Mesendoderm (in vitro differentiated cells): ENCODE data around the gene FEM1A.
"Not testable (repeated sequence)": the region's sequence is repeated elsewhere in the genome, so short reads cannot be mapped to it uniquely, and the experiment has no call there.

ENCODE experiments used
- DNase-seq: peaks from one replicate; pipeline ENCODE4 v3.0.0; 2013
- H2AK5ac ChIP-seq: 2 replicates; pipeline ENCODE4 v1.6.1; 2013; ENCODE audit warnings: low read length, inconsistent platforms
- H2BK120ac ChIP-seq: 2 replicates; pipeline ENCODE4 v1.6.1; 2013; ENCODE audit warnings: low read depth, mild to moderate bottlenecking, low read length, moderate library complexity, mixed read lengths
- H2BK15ac ChIP-seq: replicated peaks from 2 replicates; pipeline ENCODE4 v1.6.1; 2013; ENCODE audit warnings: low read depth, mild to moderate bottlenecking, moderate library complexity
- H2BK5ac ChIP-seq: 2 replicates; pipeline ENCODE4 v1.6.1; 2013; ENCODE audit warnings: low read length, inconsistent platforms
- H3K18ac ChIP-seq: 2 replicates; pipeline ENCODE4 v1.6.1; 2013; ENCODE audit warnings: mild to moderate bottlenecking, low read length, mixed read lengths
- H3K23ac ChIP-seq: one replicate; pipeline ENCODE4 v1.6.1; 2013; ENCODE audit warnings: low read length
- H3K27ac ChIP-seq: 2 replicates; pipeline ENCODE4 v1.5.1; 2013; ENCODE audit warnings: low read depth, mild to moderate bottlenecking, inconsistent platforms, low read length, moderate library complexity
- H3K27me3 ChIP-seq: 2 replicates; pipeline ENCODE4 v1.6.1; 2013; ENCODE audit warnings: low read length, control low read depth, mild to moderate bottlenecking, inconsistent platforms; ENCODE audit not compliant: insufficient read depth, poor library complexity
- H3K36me3 ChIP-seq: 2 replicates; pipeline ENCODE4 v1.6.1; 2013; ENCODE audit warnings: low read length, inconsistent platforms; ENCODE audit not compliant: control insufficient read depth, insufficient read depth
- H3K4ac ChIP-seq: one replicate; pipeline ENCODE4 v1.6.1; 2013; ENCODE audit warnings: low read depth, mild to moderate bottlenecking, low read length, moderate library complexity
- H3K4me1 ChIP-seq: 2 replicates; pipeline ENCODE4 v1.6.1; 2013; ENCODE audit warnings: low read depth, low read length, inconsistent platforms; ENCODE audit not compliant: control insufficient read depth
- H3K4me2 ChIP-seq: 2 replicates; pipeline ENCODE4 v1.6.1; 2013; ENCODE audit warnings: low read length
- H3K4me3 ChIP-seq: 2 replicates; pipeline ENCODE4 v1.5.1; 2013; ENCODE audit warnings: mild to moderate bottlenecking, low read length
- H3K56ac ChIP-seq: one replicate; pipeline ENCODE4 v1.6.1; 2013; ENCODE audit warnings: low read length
- H3K79me1 ChIP-seq: 2 replicates; pipeline ENCODE4 v1.6.1; 2013; ENCODE audit warnings: low read length, inconsistent platforms
- H3K79me2 ChIP-seq: 2 replicates; pipeline ENCODE4 v1.6.1; 2013; ENCODE audit warnings: mild to moderate bottlenecking, low read length; ENCODE audit not compliant: control insufficient read depth, insufficient read depth
- H3K9ac ChIP-seq: 2 replicates; pipeline ENCODE4 v1.6.1; 2013; ENCODE audit warnings: low read length, inconsistent platforms
- H4K5ac ChIP-seq: one replicate; pipeline ENCODE4 v1.6.1; 2013; ENCODE audit warnings: low read length
- H4K8ac ChIP-seq: one replicate; pipeline ENCODE4 v1.6.1; 2013; ENCODE audit warnings: low read depth, mild to moderate bottlenecking, control low read depth, low read length, moderate library complexity
- WGBS: extraction: QIAGEN DNeasy Blood & Tissue Kit; methylation state at CpG from one replicate; pipeline ENCODE4 v1.1.7; 2013; ENCODE audit warnings: low lambda C conversion rate, missing lambda C conversion rate; ENCODE audit not compliant: insufficient coverage; ENCODE audit errors: extremely low coverage; 5-methylcytosine and 5-hydroxymethylcytosine counted together

Gene FEM1A

GRCh38 chr19:4816950-4817278 is 25.4 kb downstream of the FEM1A start:
- Histone ChIP-seq H2BK5ac (no peak overlapping the region), H3K79me1 (no peaks in the 10 kb centered on the region), H2BK120ac (no peak overlapping the region), H4K8ac (no peak overlapping the region), H3K79me2 (no peaks in the 10 kb centered on the region), H3K27ac (no peak overlapping the region), H3K56ac (no peak overlapping the region), H3K4me1 (no peaks in the 10 kb centered on the region), H4K5ac (no peak overlapping the region), H2BK15ac (no peak overlapping the region), H3K18ac (no peak overlapping the region), H3K9ac (no peak overlapping the region), H3K4me3 (no peak overlapping the region), H3K4me2 (no peak overlapping the region), H3K23ac (no peak overlapping the region), H3K36me3 (no peaks in the 10 kb centered on the region), H2AK5ac (no peak overlapping the region), H3K4ac (no peak overlapping the region), H3K27me3 (no peaks in the 10 kb centered on the region)
- DNase-seq = no peak
- WGBS = no CpG with 5 or more reads among the region's 16 CpGs

GRCh38 chr19:4817467-4818277 is 26.1 kb downstream of the FEM1A start:
- Histone ChIP-seq H3K27me3 (no peaks in the 10 kb centered on the region), H2BK5ac (no peak overlapping the region), H2AK5ac (no peak overlapping the region), H4K5ac (no peak overlapping the region), H3K27ac (no peak overlapping the region), H3K79me1 (no peaks in the 10 kb centered on the region), H3K79me2 (no peaks in the 10 kb centered on the region), H3K4me1 (no peaks in the 10 kb centered on the region), H3K36me3 (no peaks in the 10 kb centered on the region), H3K18ac (no peak overlapping the region), H3K4ac (no peak overlapping the region), H3K4me2 (no peak overlapping the region), H3K23ac (no peak overlapping the region), H3K9ac (no peak overlapping the region), H2BK120ac (no peak overlapping the region), H3K4me3 (no peak overlapping the region), H3K56ac (no peak overlapping the region), H4K8ac (no peak overlapping the region), H2BK15ac (no peak overlapping the region)
- WGBS = no CpG with 5 or more reads among the region's 32 CpGs
- no peak for DNase-seq

DNA sequence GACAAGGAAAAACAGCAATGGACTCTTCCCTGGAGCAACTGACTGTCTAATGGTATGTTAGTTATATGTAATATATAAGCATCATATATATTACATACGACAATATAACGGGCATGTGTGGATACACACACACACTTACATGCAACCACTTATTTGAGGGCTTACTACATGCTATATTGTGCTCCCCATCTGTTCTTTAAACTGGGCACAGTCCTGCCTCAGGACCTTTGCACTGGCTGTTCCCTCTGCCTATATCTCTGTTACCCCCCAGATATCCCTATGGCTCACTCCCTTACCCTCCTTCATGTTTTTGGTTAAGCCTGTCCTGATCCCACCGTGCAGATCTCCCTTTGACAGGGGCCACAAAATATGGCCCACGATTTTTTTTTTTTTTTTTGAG is 29.7 kb downstream of the FEM1A start:
- Histone ChIP-seq H3K23ac (no peak overlapping the region), H2BK15ac (no peak overlapping the region), H3K27ac (no peak overlapping the region), H3K4me2 (no peak overlapping the region), H3K56ac (no peak overlapping the region), H3K36me3 (no peaks in the 10 kb centered on the region), H3K79me2 (no peaks in the 10 kb centered on the region), H2BK5ac (no peak overlapping the region), H2AK5ac (no peak overlapping the region), H3K9ac (no peak overlapping the region), H4K8ac (no peak overlapping the region), H3K4ac (no peak overlapping the region), H3K4me3 (no peak overlapping the region), H3K4me1 (no peaks in the 10 kb centered on the region), H3K18ac (no peak overlapping the region), H3K27me3 (no peaks in the 10 kb centered on the region), H4K5ac (no peak overlapping the region), H2BK120ac (no peak overlapping the region), H3K79me1 (no peaks in the 10 kb centered on the region)
- no CpG with 5 or more reads among the region's 4 CpGs for WGBS
- DNase-seq = no peak

DNA sequence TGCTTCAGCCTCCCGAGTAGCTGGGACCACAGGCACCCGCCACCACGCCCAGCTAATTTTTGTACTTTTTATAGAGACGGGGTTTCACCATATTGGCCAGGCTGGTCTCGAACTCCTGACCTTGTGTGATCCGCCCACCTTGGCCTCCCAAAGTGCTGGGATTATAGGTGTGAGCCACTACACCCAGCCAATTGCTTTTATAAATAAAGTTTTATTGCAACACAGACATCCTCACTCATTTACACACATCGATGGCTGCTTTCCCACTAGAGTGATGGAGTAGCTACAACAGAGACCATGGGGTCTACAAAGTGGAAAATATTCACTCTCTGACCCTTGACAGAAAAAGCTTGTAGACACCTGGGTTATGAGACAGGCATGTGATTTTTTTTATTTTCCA is 30.8 kb downstream of the FEM1A start:
- not testable (repeated sequence) for H2BK120ac ChIP-seq, H3K18ac ChIP-seq, H3K4me2 ChIP-seq, H3K27ac ChIP-seq, H3K4ac ChIP-seq, H3K9ac ChIP-seq, H2AK5ac ChIP-seq, H3K4me1 ChIP-seq, H2BK5ac ChIP-seq, H4K5ac ChIP-seq, H2BK15ac ChIP-seq, DNase-seq, H3K79me2 ChIP-seq, H3K56ac ChIP-seq, H3K27me3 ChIP-seq, H3K79me1 ChIP-seq, H3K23ac ChIP-seq, H4K8ac ChIP-seq, H3K4me3 ChIP-seq, H3K36me3 ChIP-seq
- WGBS = no CpG with 5 or more reads among the region's 7 CpGs

GRCh38 chr19:4823577-4823976 is 32.0 kb downstream of the FEM1A start:
- no CpG with 5 or more reads among the region's 6 CpGs for WGBS
- H3K27me3 ChIP-seq = no peaks in the 10 kb centered on the region
- H4K8ac ChIP-seq = no peak overlapping the region
- H3K79me1 ChIP-seq = no peaks in the 10 kb centered on the region
- H2BK15ac ChIP-seq = no peak overlapping the region
- no peaks in the 10 kb centered on the region for H3K79me2 ChIP-seq
- H4K5ac ChIP-seq = no peak overlapping the region
- no peak overlapping the region for H2BK120ac ChIP-seq
- no peak overlapping the region for H3K56ac ChIP-seq
- no peak overlapping the region for H3K4me2 ChIP-seq
- no peaks in the 10 kb centered on the region for H3K4me1 ChIP-seq
- no peak overlapping the region for H3K18ac ChIP-seq
- H3K9ac ChIP-seq = no peak overlapping the region
- H3K36me3 ChIP-seq = no peaks in the 10 kb centered on the region
- no peak overlapping the region for H3K4ac ChIP-seq
- H3K4me3 ChIP-seq = no peak overlapping the region
- H3K27ac ChIP-seq = no peak overlapping the region
- no peak overlapping the region for H3K23ac ChIP-seq
- no peak for DNase-seq
- H2BK5ac ChIP-seq = no peak overlapping the region
- no peak overlapping the region for H2AK5ac ChIP-seq
